Middle frontal gyrus (tissue), 1 donor: ENCODE data around the gene JAM3.

Experiments
- DNase-seq: peaks from one replicate; pipeline ENCODE4 v3.0.0-alpha.2; 2015; ENCODE audit warnings: low spot score; ENCODE audit errors: extremely low spot score

Gene JAM3

GRCh38 chr11:134144744-134145143 is 75.9 kb downstream of the JAM3 start:
- no peak for DNase-seq

GRCh38 chr11:134145715-134146114 is 76.8 kb downstream of the JAM3 start:
- no peak for DNase-seq

- DNase-seq, result no peak
Measured at GRCh38 chr11:134146598-134146997, 77.7 kb downstream of the JAM3 start.

- DNase-seq, result no peak
Measured at GRCh38 chr11:134149371-134149770, 80.5 kb downstream of the JAM3 start.

DNA sequence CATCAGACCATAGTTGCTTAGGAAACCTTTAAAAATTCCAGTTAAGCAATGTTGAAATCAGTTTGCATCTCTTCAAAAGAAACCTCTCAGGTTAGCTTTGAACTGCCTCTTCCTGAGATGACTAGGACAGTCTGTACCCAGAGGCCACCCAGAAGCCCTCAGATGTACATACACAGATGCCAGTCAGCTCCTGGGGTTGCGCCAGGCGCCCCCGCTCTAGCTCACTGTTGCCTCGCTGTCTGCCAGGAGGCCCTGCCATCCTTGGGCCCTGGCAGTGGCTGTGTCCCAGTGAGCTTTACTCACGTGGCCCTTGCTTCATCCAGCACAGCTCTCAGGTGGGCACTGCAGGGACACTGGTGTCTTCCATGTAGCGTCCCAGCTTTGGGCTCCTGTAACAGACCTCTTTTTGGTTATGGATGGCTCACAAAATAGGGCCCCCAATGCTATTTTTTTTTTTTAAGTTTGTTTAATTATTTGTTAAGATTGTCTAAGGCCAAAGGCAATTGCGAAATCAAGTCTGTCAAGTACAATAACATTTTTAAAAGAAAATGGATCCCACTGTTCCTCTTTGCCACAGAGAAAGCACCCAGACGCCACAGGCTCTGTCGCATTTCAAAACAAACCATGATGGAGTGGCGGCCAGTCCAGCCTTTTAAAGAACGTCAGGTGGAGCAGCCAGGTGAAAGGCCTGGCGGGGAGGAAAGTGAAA is 81.5 kb downstream of the JAM3 start:
- no peak for DNase-seq

GRCh38 chr11:134151083-134151747 is 82.3 kb downstream of the JAM3 start:
- no peak for DNase-seq

DNA sequence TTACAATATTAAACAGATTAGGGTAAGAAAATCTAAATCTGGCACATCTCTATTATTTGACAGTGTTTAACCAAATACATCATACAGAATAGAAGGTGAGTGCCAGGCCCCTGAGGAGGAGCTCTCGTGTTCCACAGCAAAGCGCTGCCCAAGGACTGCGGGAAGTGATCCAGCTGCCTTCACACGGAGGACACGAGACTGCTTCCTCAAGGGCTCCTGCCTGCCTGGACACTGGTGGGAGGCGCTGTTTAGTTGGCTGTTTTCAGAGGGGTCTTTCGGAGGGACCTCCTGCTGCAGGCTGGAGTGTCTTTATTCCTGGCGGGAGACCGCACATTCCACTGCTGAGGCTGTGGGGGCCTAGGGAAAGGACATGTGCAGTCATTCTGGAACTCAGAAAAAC is 83.8 kb downstream of the JAM3 start:
- DNase-seq, result no peak

GRCh38 chr11:134153147-134153905 is 84.5 kb downstream of the JAM3 start:
- no peak for DNase-seq

DNA sequence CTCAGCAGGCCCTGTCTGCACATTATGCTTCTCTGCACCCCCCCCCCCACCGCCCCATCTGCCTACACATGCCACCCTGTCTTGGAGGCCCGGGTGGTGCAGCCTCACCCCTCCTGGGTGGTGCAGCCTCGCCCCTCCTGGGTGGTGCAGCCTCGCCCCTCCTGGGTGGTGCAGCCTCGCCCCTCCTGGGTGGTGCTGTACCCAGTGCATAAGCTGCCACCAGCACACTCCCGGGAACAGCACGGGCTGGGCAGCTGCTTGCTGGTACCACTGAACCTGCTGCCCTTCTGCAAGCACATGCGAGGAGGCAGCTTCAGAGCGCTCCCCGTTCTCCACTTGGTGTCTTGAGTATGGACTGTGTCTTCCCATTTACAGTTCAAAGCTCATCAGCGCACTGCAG is 85.6 kb downstream of the JAM3 start:
- DNase-seq, result no peak

- DNase-seq, result no peak
Measured at GRCh38 chr11:134155456-134155855, 86.6 kb downstream of the JAM3 start.

GRCh38 chr11:134155946-134156865 is 87.3 kb downstream of the JAM3 start:
- DNase-seq, result no peak

DNA sequence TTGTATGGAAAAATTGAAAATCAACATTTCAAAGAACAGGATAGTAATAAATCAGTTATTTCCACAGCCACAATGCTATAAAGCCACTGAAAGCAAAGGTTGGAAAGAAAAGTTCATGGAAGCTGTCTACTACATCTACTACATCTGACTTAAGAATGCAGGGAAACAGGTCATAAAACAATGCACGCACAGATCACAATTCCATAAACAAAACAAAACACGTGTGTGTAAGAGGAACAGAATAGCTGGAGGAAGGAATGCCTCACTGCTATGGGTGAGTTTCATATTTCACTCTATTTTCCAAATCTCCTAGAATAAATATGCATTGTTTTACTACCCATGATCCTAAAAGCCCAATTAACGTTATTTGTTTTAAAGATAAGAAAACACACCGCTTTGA is 88.6 kb downstream of the JAM3 start:
- no peak for DNase-seq

GRCh38 chr11:134158023-134158422 is 89.2 kb downstream of the JAM3 start:
- no peak for DNase-seq

DNA sequence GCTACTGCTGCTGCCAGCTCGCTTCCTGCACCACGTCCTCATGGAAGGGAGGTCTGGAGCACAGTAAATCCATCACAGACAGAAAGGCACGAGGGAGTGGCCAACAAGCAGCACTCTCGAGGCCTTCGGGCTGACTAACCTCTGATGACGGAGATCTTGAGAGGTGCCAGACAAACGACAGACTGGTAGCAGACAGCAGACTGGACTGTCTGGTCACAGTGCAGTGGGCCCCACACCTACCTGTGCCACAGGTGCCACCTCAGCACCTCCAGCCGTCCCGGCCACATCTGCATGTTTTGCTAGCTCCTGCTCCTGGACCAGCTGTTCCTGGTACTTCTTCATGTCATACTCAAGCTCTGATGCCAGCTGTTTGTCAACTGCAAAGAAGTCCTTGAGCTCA is 90.8 kb downstream of the JAM3 start:
- DNase-seq, result no peak

DNA sequence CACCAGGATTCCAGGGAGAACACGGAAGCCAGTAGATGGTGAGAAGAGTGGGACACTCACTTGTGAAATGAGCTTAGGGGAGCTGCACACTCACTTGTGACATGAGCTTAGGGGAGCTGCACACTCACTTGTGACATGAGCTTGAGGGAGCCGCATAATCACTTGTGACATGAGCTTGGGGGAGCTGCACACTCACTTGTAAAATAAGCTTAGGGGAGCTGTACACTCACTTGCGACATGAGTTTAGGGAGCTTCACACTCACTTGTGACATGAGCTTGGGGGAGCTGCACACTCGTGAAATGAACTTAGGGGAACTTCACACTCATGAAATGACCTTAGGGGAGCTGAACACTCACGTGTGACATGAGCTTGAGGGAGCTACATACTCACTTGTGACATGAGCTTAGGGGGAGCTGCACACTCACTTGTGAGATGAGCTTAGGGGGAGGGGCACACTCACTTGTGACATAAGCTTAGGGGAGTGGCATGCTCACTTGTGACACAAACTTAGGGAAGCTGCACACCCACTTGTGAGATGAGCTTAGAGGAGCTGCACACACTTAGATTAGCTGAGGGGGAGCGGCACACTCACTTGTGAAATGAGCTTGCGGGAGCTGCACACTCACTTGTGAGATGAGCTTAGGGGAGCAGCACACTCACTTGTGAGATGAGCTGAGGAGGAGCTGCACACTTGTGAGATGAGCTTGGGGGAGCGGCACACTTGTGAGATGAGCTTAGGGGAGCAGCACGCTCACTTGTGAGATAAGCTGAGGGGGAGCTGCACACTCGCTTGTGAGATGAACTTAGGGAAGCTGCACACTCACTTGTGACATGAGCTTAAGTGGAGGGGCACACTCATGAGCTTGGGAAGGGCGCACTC is 95.9 kb downstream of the JAM3 start:
- DNase-seq, result no peak

- DNase-seq, result no peak
Measured at GRCh38 chr11:134170177-134170918, 101.5 kb downstream of the JAM3 start.

GRCh38 chr11:134170919-134171281 is 102.0 kb downstream of the JAM3 start:
- DNase-seq, result no peak

- DNase-seq, result no peak
Measured at GRCh38 chr11:134171951-134172350, 103.1 kb downstream of the JAM3 start.

DNA sequence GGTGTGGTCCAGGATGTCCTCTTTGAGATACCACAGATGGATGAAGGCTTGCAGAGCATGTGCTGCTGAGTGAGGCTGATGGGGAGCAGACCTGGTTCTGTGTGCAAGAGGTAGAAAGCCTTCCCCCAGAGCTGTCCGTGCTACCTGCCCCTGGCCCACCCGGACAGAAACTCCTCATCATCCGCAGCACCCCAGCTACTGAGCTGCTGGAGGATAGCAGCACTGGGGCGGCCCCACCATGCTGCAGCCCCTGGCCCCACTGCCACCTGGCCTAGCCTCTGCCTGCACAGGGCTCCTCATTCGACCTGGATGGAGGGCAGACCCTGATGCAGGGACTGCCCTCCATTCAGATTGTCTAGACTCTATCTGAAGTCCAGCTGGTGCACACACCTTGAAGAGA is 104.4 kb downstream of the JAM3 start:
- DNase-seq, result no peak

GRCh38 chr11:134176284-134176683 is 107.4 kb downstream of the JAM3 start:
- no peak for DNase-seq
